CD4-positive, alpha-beta T cell treated with Interleukin-4 for 4 hours (primary cell): ENCODE results near the gene IRF1.

Source experiments
- DNase-seq: peaks from one replicate; pipeline ENCODE4 v3.0.0-alpha.2; 2020

Gene IRF1

GRCh38 chr5:132473668-132474067, 16.9 kb downstream of the IRF1 start:
- DNase-seq = no peak

GRCh38 chr5:132473019-132473531, 17.5 kb downstream of the IRF1 start:
- DNase-seq = peak; percentile 92

GRCh38 chr5:132472431-132472830, 18.1 kb downstream of the IRF1 start:
- DNase-seq = no peak

- no peak for DNase-seq
Measured at GRCh38 chr5:132471944-132472343, 18.6 kb downstream of the IRF1 start.

GRCh38 chr5:132471151-132471907, 19.2 kb downstream of the IRF1 start:
- DNase-seq = no peak

- DNase-seq = no peak
Measured at GRCh38 chr5:132470596-132470995, 20.0 kb downstream of the IRF1 start.

- no peak for DNase-seq
Measured at GRCh38 chr5:132470010-132470392, 20.6 kb downstream of the IRF1 start.

- no peak for DNase-seq
Measured at GRCh38 chr5:132469380-132470009, 21.1 kb downstream of the IRF1 start.

GRCh38 chr5:132468656-132469379, 21.8 kb downstream of the IRF1 start:
- DNase-seq = no peak

- DNase-seq = no peak
Measured at GRCh38 chr5:132467287-132467984, 23.1 kb downstream of the IRF1 start.

GRCh38 chr5:132466433-132467286, 23.9 kb downstream of the IRF1 start:
- peak; percentile 82 for DNase-seq

GRCh38 chr5:132465059-132465707, 25.4 kb downstream of the IRF1 start:
- DNase-seq = no peak

- DNase-seq = no peak
Measured at GRCh38 chr5:132464156-132464939, 26.2 kb downstream of the IRF1 start.

- DNase-seq = no peak
Measured at GRCh38 chr5:132463811-132464155, 26.8 kb downstream of the IRF1 start.

- no peak for DNase-seq
Measured at GRCh38 chr5:132462856-132463745, 27.5 kb downstream of the IRF1 start.

- DNase-seq = no peak
Measured at GRCh38 chr5:132462333-132462732, 28.2 kb downstream of the IRF1 start.

- no peak for DNase-seq
Measured at GRCh38 chr5:132461569-132462070, 29.0 kb downstream of the IRF1 start.

- DNase-seq = no peak
Measured at GRCh38 chr5:132460846-132461568, 29.6 kb downstream of the IRF1 start.
